K562 (cell line): ENCODE results near the gene CCL4L2. TPM values are rescaled to one million over a fixed set of nuclear protein-coding genes. Genes with fewer than 3 reads are reported as not detected.

Experiments
- ATAC-seq: fragments of 200-7000 bp; cut with Tn5 transposase; 3 replicates; pipeline ENCODE4 v1.9.1; 2020; ENCODE audit warnings: moderate library complexity
- BruUV-seq: library from RNA; stranded (reverse); fragments of 400-500 nt; replicated peaks from 2 replicates; lab custom pipeline; 2021; lab: Mats Ljungman, UMichigan
- CTCF ChIA-PET: fragments of 300-600 bp; formaldehyde crosslinking; extraction: SDS; loops from one replicate; lab custom pipeline; 2021; ENCODE audit warnings: low intra/inter-chr PET ratio; lab: Yijun Ruan, JAX
- POLR2A ChIA-PET: fragments of 300-600, 350-650 bp; sonication (Branson Sonifier 250); formaldehyde crosslinking; extraction: SDS; loops from one replicate; lab custom pipeline; 2021; ENCODE audit warnings: antibody characterized with exemption, inconsistent platforms; lab: Yijun Ruan, JAX
- DNase-seq, 4 experiments: peaks; one replicate each; pipeline versions ENCODE4 v3.0.0 to v3.0.0-alpha.2; 2011 to 2018; ENCODE audit warnings: low spot score in 3 of 4, mixed read lengths in 3 of 4; ENCODE audit errors: extremely low read depth in 1 of 4
- FAIRE-seq: peaks from 2 replicates; lab custom pipeline; 2011; peaks lifted over from hg19 to GRCh38; lab: Jason Lieb, UNC
- H2AFZ ChIP-seq: 2 replicates; pipeline ENCODE4 v1.6.0; 2011; ENCODE audit warnings: low read depth, low read length, control low read depth, inconsistent platforms
- H3K27ac ChIP-seq: fragments of 200-600 bp; 3 replicates; pipeline ENCODE4 v1.8.0; 2011; ENCODE audit warnings: low read depth, mild to moderate bottlenecking, control low read depth, inconsistent platforms, low read length, moderate library complexity, mixed read lengths; ENCODE audit errors: extremely low read depth
- H3K27me3 ChIP-seq, 2 experiments: fragments of 300-600 bp in 1 of 2; 2 replicates in 1 of 2; 3 replicates in 1 of 2; pipeline versions ENCODE4 v1.6.0 to v1.8.0; 2011; ENCODE audit warnings: inconsistent platforms in 2 of 2, low read length in 2 of 2, mild to moderate bottlenecking in 1 of 2, mixed read lengths in 1 of 2, moderate library complexity in 1 of 2; ENCODE audit not compliant: control insufficient read depth in 2 of 2, insufficient read depth in 2 of 2
- H3K36me3 ChIP-seq: fragments of 300-600 bp; 3 replicates; pipeline ENCODE4 v1.8.0; 2011; ENCODE audit warnings: mild to moderate bottlenecking, low read length, inconsistent platforms; ENCODE audit not compliant: control insufficient read depth, insufficient read depth
- H3K4me1 ChIP-seq, 2 experiments: fragments of 200-600 bp in 1 of 2; replicated peaks in 1 of 2; 2 replicates in 1 of 2; 3 replicates in 1 of 2; pipeline versions ENCODE4 v1.5.1 to v1.8.0; 2011; ENCODE audit warnings: inconsistent platforms in 2 of 2, low read length in 2 of 2, mild to moderate bottlenecking in 1 of 2, mixed read lengths in 1 of 2, moderate library complexity in 1 of 2; ENCODE audit not compliant: control insufficient read depth in 2 of 2, insufficient read depth in 2 of 2
- H3K4me2 ChIP-seq: 2 replicates; pipeline ENCODE4 v1.6.1; 2011; ENCODE audit warnings: low read length, control low read depth, inconsistent platforms, mixed read lengths; ENCODE audit not compliant: insufficient read depth
- H3K4me3 ChIP-seq: fragments of 200-600 bp; sonication (generic), shearing (Covaris generic); 2 replicates; pipeline ENCODE4 v1.5.1; 2016; ENCODE audit warnings: control low read depth, inconsistent platforms
- H3K79me2 ChIP-seq: fragments of 200-600 bp; 3 replicates; pipeline ENCODE4 v1.8.0; 2011; ENCODE audit warnings: low read length, inconsistent platforms; ENCODE audit not compliant: control insufficient read depth, insufficient read depth
- H3K9ac ChIP-seq, 2 experiments: 2 replicates each; pipeline versions ENCODE4 v1.6.0 to v1.6.1; 2011; ENCODE audit warnings: low read depth in 2 of 2, low read length in 2 of 2, control low read depth in 1 of 2, inconsistent platforms in 1 of 2, mild to moderate bottlenecking in 1 of 2, mixed read lengths in 1 of 2; ENCODE audit not compliant: insufficient read depth in 1 of 2
- H3K9me1 ChIP-seq: one replicate; pipeline ENCODE4 v1.6.0; 2011; ENCODE audit warnings: inconsistent platforms, mild to moderate bottlenecking, low read length, moderate library complexity; ENCODE audit not compliant: control insufficient read depth, insufficient read depth
- H3K9me3 ChIP-seq: replicated peaks from 2 replicates; pipeline ENCODE4 v1.5.1; 2011; ENCODE audit warnings: low read depth, low read length, inconsistent platforms; ENCODE audit not compliant: control insufficient read depth, insufficient read depth
- H4K20me1 ChIP-seq: replicated peaks from 2 replicates; pipeline ENCODE4 v1.6.1; 2011; ENCODE audit warnings: low read length, inconsistent platforms, mixed read lengths; ENCODE audit not compliant: control insufficient read depth, insufficient read depth
- GABPB2 ChIP-seq: fragments of 250-450 bp; sonication (Bioruptor Pico); conservative IDR thresholded peaks from 2 replicates; pipeline ENCODE4 v1.5.1; 2021; ENCODE audit warnings: mild to moderate bottlenecking
- RUNX1 ChIP-seq: sonication (generic); IDR thresholded peaks from 2 replicates; pipeline ENCODE4 v1.6.1; 2016; ENCODE audit warnings: antibody characterized with exemption, low read depth
- SFPQ ChIP-seq: fragments of 200-400 bp; formaldehyde crosslinking; IDR thresholded peaks from 2 replicates; pipeline ENCODE4 v1.6.1; 2017; ENCODE audit warnings: mild to moderate bottlenecking, low read depth, low read length, moderate library complexity
- STAT5A ChIP-seq: IDR thresholded peaks from 2 replicates; pipeline ENCODE4 v1.6.1; 2012; ENCODE audit warnings: low read length, inconsistent platforms, borderline replicate concordance
- WGBS: fragments of 100-300 bp; shearing (Covaris generic); methylation state at CpG from one replicate; pipeline ENCODE4 v1.1.6; 2016; ENCODE audit warnings: low coverage, mixed read lengths; ENCODE audit not compliant: insufficient coverage; ENCODE audit errors: missing lambda C conversion rate; 5-methylcytosine and 5-hydroxymethylcytosine counted together
- in situ Hi-C: fragments of 300-500 bp; cut with MboI; formaldehyde crosslinking; loops from 4 replicates; pipeline ENCODE4 v1.15.0; 2018; ENCODE audit warnings: inconsistent platforms, mixed read lengths
- intact Hi-C: fragments of 100-400 bp; cut with micrococcal nuclease; formaldehyde crosslinking; loops from 2 replicates; pipeline ENCODE4 v1.14.2; 2022
- polyA plus RNA-seq, 8 experiments: library from polyadenylated mRNA; depleted of rRNA in 4 of 8; stranded (reverse) in 5 of 8; unstranded in 3 of 8; fragments of >200 nt; fragmentation: Nextera tagmentation in 2 of 8; fragmentation: Illumina TruSeq in 1 of 8; extraction: Ambion mirVana in 2 of 8; extraction: Trizol in 1 of 8; gene quantifications; 2 replicates each; pipeline versions ENCODE4 v1.2.1 to v1.2.3, GENCODE V29; 2011 to 2014; ENCODE audit warnings: inconsistent platforms in 1 of 8, missing spikeins in 1 of 8
- total RNA-seq, 7 experiments: library from RNA; depleted of rRNA in 6 of 7; stranded (reverse); fragments of >200 nt in 6 of 7; fragmentation: Illumina TruSeq in 2 of 7; extraction: Trizol in 2 of 7; gene quantifications; 2 replicates each; pipeline versions ENCODE4 v1.2.1 to v1.2.3, GENCODE V29; 2011 to 2021; ENCODE audit warnings: low replicate concordance in 1 of 7

Gene CCL4L2
- total and polyA plus RNA-seq, 9 of the 15 experiments (the other 6 are each of a cell fraction or from before 2014, with no cell fraction given), result 0.11 to 0.51 (median 0.38) TPM; not detected in 6

- TF ChIP-seq SFPQ (no peak), GABPB2 (CRISPR knock-in tag) (no peak), RUNX1 (no peak)
Measured at GRCh38 chr17:36212272-36212605, 1.4 kb downstream of the CCL4L2 start (continued).

GRCh38 chr17:36212966-36213365, 2.1 kb downstream of the CCL4L2 start:
- Histone ChIP-seq H3K9me3 (no peaks in the 10 kb centered on the region), H3K36me3 (no peaks in the 10 kb centered on the region), H2AFZ (no peak overlapping the region), H3K79me2 (no peaks in the 10 kb centered on the region), H3K9ac (no peak overlapping the region), H3K4me2 (no peak overlapping the region), H3K27me3 (peaks cover 0 to 11% of the 10 kb centered on the region in 2 experiments; a peak in 3 of 5 replicates), H3K4me1 (no peaks in the 10 kb centered on the region), H3K27ac (no peak overlapping the region), H3K9me1 (no peaks in the 10 kb centered on the region), H3K4me3 (no peak overlapping the region), H4K20me1 (no peaks in the 10 kb centered on the region)
- BruUV-seq, result no TSS peak
- no peak for FAIRE-seq
- CTCF ChIA-PET, result no interaction called here
- in situ Hi-C loops (loop anchor here (25.0 kb wide), 2 partner anchors 149 to 1949 kb away; no protein-coding TSS in a partner anchor), intact Hi-C loops (no loop called here)
- 2% methylated on average over 3 of the region's 3 CpGs for WGBS
- no peak for TF ChIP-seq STAT5A
- POLR2A ChIA-PET, result no interaction called here
- no peak for ATAC-seq
- no peak for DNase-seq
